Smooth muscle cell (in vitro differentiated cells): ENCODE measurements around the gene CCDC6. TPM values are rescaled to one million over a fixed set of nuclear protein-coding genes. Genes with fewer than 3 reads are reported as not detected.

Experiments
- DNase-seq: peaks from one replicate; lab custom pipeline; 2025; ENCODE audit not compliant: unreplicated experiment; lab: John Stamatoyannopoulos, UW
- H2AFZ ChIP-seq: fragments of 200-600 bp; sonication (generic); 2 replicates; pipeline ENCODE4 v1.6.0; 2016; ENCODE audit warnings: antibody characterized with exemption, low read depth, mild to moderate bottlenecking
- H3F3A ChIP-seq: fragments of 200-600 bp; sonication (generic); 2 replicates; pipeline ENCODE4 v1.6.0; 2017; ENCODE audit warnings: antibody characterized with exemption, low read depth
- H3K27ac ChIP-seq: fragments of 200-600 bp; sonication (generic); 2 replicates; pipeline ENCODE4 v1.5.1; 2016; ENCODE audit warnings: low read depth, mild to moderate bottlenecking
- H3K27me3 ChIP-seq: fragments of 200-600 bp; sonication (generic); 2 replicates; pipeline ENCODE4 v1.6.1; 2016; ENCODE audit warnings: low read depth, mild to moderate bottlenecking
- H3K36me3 ChIP-seq: fragments of 200-600 bp; sonication (generic); 2 replicates; pipeline ENCODE4 v1.5.1; 2016; ENCODE audit warnings: low read depth
- H3K4me1 ChIP-seq: fragments of 200-600 bp; sonication (generic); 2 replicates; pipeline ENCODE4 v1.5.1; 2016; ENCODE audit warnings: low read depth
- H3K4me2 ChIP-seq: fragments of 200-600 bp; sonication (generic); 2 replicates; pipeline ENCODE4 v1.6.0; 2016; ENCODE audit warnings: mild to moderate bottlenecking
- H3K4me3 ChIP-seq: fragments of 200-600 bp; sonication (generic); 2 replicates; pipeline ENCODE4 v1.5.1; 2016; ENCODE audit warnings: mild to moderate bottlenecking
- H3K79me2 ChIP-seq: fragments of 200-600 bp; sonication (generic); 2 replicates; pipeline ENCODE4 v1.6.0; 2016; ENCODE audit warnings: low read depth, mild to moderate bottlenecking
- H3K9ac ChIP-seq: fragments of 200-600 bp; sonication (generic); 2 replicates; pipeline ENCODE4 v1.6.0; 2016; ENCODE audit warnings: low read depth
- H3K9me3 ChIP-seq: fragments of 200-600 bp; sonication (generic); replicated peaks from 2 replicates; pipeline ENCODE4 v1.5.1; 2016; ENCODE audit warnings: low read depth
- H4K20me1 ChIP-seq: fragments of 200-600 bp; sonication (generic); 2 replicates; pipeline ENCODE4 v1.6.0; 2016; ENCODE audit warnings: low read depth
- CTCF ChIP-seq: fragments of 200-600 bp; sonication (generic); IDR thresholded peaks from 2 replicates; pipeline ENCODE4 v1.5.1; 2017; ENCODE audit warnings: borderline replicate concordance, mild to moderate bottlenecking, antibody characterized with exemption; ENCODE audit not compliant: insufficient read depth, poor library complexity, severe bottlenecking
- WGBS: methylation state at CpG from one replicate; pipeline ENCODE4 v1.1.7; 2016; ENCODE audit warnings: low lambda C conversion rate; 5-methylcytosine and 5-hydroxymethylcytosine counted together
- polyA plus RNA-seq: library from polyadenylated mRNA; unstranded; fragments of >200 nt; fragmentation: Nextera tagmentation; extraction: Ambion mirVana; gene quantifications from 2 replicates; pipeline ENCODE4 v1.2.1, GENCODE V29; 2016
- total RNA-seq: library from RNA; depleted of rRNA; stranded (reverse); fragments of >200 nt; gene quantifications from 2 replicates; pipeline ENCODE4 v1.2.3, GENCODE V29; 2014

The CCDC6 gene
- total and polyA plus RNA-seq, 2 experiments from 2014 or later, result 15.3 to 36.8 TPM

- Histone ChIP-seq H3K27me3 (no peaks in the 10 kb centered on the region), H3K4me1 (no peaks in the 10 kb centered on the region), H3K9ac (no peak overlapping the region), H3K9me3 (no peaks in the 10 kb centered on the region), H3K79me2 (no peaks in the 10 kb centered on the region), H3K4me3 (no peak overlapping the region), H3K36me3 (no peaks in the 10 kb centered on the region), H2AFZ (no peak overlapping the region), H3F3A (no peaks in the 10 kb centered on the region), H3K4me2 (no peak overlapping the region), H3K27ac (no peak overlapping the region), H4K20me1 (no peaks in the 10 kb centered on the region)
- no peak for DNase-seq
- 91% methylated on average over 5 of the region's 5 CpGs for WGBS
- no peak for TF ChIP-seq CTCF
These were observed 164.8 kb downstream of the CCDC6 start for GRCh38 chr10:59741583-59741982.

- H3K4me1 ChIP-seq, result no peaks in the 10 kb centered on the region
- TF ChIP-seq CTCF, result no peak
These were observed 165.3 kb downstream of the CCDC6 start for GRCh38 chr10:59741048-59741447.

More at GRCh38 chr10:59741048-59741447, 165.3 kb downstream of the CCDC6 start:
- Histone ChIP-seq H3K4me2 (no peak overlapping the region), H3K4me3 (no peak overlapping the region), H3K36me3 (no peaks in the 10 kb centered on the region), H4K20me1 (no peaks in the 10 kb centered on the region), H3K27me3 (no peaks in the 10 kb centered on the region), H3K9ac (no peak overlapping the region), H3K27ac (no peak overlapping the region), H3K9me3 (no peaks in the 10 kb centered on the region), H3K79me2 (no peaks in the 10 kb centered on the region), H2AFZ (no peak overlapping the region), H3F3A (no peaks in the 10 kb centered on the region)
- no peak for DNase-seq

Other genes with a start within 250 kb of the CCDC6 start
- 2.1 and 4.1 TPM in 2 replicates for gene SLC16A9, start 196.7 kb downstream of the CCDC6 start, total RNA-seq
- gene SLC16A9, start 196.7 kb downstream of the CCDC6 start, polyA plus RNA-seq, result 0.27 and 0.90 TPM in 2 replicates
- not detected in 2 replicates for gene MRLN, start 153.1 kb downstream of the CCDC6 start, total RNA-seq
- not detected in 2 replicates for gene MRLN, start 153.1 kb downstream of the CCDC6 start, polyA plus RNA-seq